Sigmoid colon (tissue), 4 donors: ENCODE measurements around the gene GABRB3.

Source experiments
- EP300 ChIP-seq, 4 donors: sonication (generic); formaldehyde crosslinking; IDR thresholded peaks; one replicate each; pipeline ENCODE4 v1.6.1; 2017; ENCODE audit warnings: antibody characterized with exemption in 4 of 4
- POLR2A ChIP-seq, 2 donors: fragments of 450-650 bp; IDR thresholded peaks; one replicate each; pipeline ENCODE4 v1.6.1; 2016; ENCODE audit warnings: antibody characterized with exemption in 2 of 2, mild to moderate bottlenecking in 2 of 2, moderate library complexity in 2 of 2
- POLR2AphosphoS5 ChIP-seq, 4 donors: sonication (generic); formaldehyde crosslinking; IDR thresholded peaks; one replicate each; pipeline ENCODE4 v1.6.1; 2017; ENCODE audit warnings: antibody characterized with exemption in 4 of 4
- TF ChIP-seq, protein P1 (sequence below), 4 experiments: fragments of 450-650 bp in 3 of 4; fragments of 200-600 bp in 1 of 4; IDR thresholded peaks; one replicate each; pipeline ENCODE4 v1.5.1; 2016 to 2019; ENCODE audit warnings: antibody characterized with exemption in 4 of 4, mild to moderate bottlenecking in 3 of 4, moderate library complexity in 2 of 4

DNA sequence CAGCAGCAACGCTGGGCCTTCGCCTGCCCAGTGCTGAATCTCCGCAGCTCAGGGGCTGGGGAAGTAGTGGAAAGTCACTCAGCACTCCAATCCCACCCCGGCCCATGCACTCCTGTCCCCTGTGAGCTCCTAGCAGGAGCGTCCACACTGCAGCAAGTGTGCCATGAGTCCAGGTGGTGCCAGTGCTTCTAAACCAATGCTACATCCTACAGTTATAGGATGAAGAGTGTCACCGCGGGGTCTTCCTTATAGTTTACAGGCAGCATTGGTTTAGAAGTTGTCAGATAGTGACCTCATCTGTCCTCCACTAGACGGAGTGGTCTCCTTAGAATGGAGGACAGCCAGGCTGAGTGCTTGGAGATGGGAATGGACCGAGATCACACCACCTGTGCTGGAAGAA is 221.4 kb downstream of the GABRB3 start:
- no peak for TF ChIP-seq POLR2AphosphoS5 (IDR thresholded peaks at IDR 0.05)
- TF ChIP-seq, protein P1, sequence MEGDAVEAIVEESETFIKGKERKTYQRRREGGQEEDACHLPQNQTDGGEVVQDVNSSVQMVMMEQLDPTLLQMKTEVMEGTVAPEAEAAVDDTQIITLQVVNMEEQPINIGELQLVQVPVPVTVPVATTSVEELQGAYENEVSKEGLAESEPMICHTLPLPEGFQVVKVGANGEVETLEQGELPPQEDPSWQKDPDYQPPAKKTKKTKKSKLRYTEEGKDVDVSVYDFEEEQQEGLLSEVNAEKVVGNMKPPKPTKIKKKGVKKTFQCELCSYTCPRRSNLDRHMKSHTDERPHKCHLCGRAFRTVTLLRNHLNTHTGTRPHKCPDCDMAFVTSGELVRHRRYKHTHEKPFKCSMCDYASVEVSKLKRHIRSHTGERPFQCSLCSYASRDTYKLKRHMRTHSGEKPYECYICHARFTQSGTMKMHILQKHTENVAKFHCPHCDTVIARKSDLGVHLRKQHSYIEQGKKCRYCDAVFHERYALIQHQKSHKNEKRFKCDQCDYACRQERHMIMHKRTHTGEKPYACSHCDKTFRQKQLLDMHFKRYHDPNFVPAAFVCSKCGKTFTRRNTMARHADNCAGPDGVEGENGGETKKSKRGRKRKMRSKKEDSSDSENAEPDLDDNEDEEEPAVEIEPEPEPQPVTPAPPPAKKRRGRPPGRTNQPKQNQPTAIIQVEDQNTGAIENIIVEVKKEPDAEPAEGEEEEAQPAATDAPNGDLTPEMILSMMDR (IDR thresholded peaks at IDR 0.05), result no peak
- no peak for TF ChIP-seq POLR2A (IDR thresholded peaks at IDR 0.05)
- TF ChIP-seq EP300 (IDR thresholded peaks at IDR 0.05), result no peak
